Stimulated activated CD4-positive, alpha-beta T cell treated with anti-CD3 and anti-CD28 coated beads, Interleukin-4, amount 100 ng/mL, for 48 hours (primary cell): ENCODE results near the gene YEATS2.
A peak's percentile ranks its signal among the peaks of the same experiment; 100 is the strongest.
"Not testable (repeated sequence)": the region's sequence is repeated elsewhere in the genome, so short reads cannot be mapped to it uniquely, and the experiment has no call there.

Experiments used
- DNase-seq, 2 donors: peaks; one replicate each; pipeline ENCODE4 v3.0.0-alpha.2; 2020; ENCODE audit warnings: low read depth in 2 of 2

YEATS2 gene

DNA sequence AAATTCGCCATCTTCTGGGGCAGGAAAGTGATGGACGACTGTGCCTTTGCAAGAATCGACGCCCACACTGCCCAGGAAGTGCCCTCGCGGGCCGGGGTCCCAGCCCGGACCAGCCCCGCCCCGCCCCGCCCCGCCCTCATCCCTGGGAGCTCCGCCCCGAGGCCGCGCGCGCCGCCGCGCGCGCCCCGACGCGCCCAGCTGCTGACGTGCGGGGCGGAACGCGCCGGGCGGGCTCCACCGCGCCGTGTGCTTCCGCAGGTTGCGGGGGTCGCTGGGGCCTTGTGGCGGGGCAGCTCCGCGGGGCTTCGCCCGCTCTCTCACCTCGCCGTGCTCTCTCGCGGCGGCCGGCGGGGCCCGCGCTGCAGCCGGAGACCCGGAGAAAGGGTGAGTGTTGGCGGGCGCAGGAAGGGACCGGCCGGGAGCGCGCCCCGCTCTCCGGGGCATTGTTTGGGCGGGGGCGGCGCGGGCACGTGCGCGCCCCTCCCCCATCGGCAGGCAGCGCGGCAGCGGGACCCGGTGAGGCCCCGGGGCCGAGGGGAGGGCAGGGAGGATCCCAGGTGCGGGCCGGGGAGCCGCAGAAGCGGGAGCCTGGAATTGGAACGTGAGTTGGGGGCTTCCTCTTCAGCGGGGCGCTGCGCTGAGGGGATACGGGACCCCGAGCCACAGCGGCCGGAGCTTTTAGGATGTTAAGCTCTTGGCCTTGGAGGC, at the start of gene YEATS2:
Gene YEATS2, plus strand, starts transcription at position 188 of the 708 bp plus-strand sequence. CDS start 17,366 bp downstream, outside the sequence.
- peak; percentile 73 for DNase-seq

DNA sequence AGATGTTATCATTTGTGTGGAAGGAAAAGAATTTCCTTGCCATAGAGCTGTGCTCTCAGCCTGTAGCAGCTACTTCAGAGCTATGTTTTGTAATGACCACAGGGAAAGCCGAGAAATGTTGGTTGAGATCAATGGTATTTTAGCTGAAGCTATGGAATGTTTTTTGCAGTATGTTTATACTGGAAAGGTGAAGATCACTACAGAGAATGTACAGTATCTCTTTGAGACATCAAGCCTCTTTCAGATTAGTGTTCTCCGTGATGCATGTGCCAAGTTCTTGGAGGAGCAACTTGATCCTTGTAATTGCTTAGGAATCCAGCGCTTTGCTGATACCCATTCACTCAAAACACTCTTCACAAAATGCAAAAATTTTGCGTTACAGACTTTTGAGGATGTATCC, 47.0 kb upstream of the YEATS2 start:
- no peak for DNase-seq

DNA sequence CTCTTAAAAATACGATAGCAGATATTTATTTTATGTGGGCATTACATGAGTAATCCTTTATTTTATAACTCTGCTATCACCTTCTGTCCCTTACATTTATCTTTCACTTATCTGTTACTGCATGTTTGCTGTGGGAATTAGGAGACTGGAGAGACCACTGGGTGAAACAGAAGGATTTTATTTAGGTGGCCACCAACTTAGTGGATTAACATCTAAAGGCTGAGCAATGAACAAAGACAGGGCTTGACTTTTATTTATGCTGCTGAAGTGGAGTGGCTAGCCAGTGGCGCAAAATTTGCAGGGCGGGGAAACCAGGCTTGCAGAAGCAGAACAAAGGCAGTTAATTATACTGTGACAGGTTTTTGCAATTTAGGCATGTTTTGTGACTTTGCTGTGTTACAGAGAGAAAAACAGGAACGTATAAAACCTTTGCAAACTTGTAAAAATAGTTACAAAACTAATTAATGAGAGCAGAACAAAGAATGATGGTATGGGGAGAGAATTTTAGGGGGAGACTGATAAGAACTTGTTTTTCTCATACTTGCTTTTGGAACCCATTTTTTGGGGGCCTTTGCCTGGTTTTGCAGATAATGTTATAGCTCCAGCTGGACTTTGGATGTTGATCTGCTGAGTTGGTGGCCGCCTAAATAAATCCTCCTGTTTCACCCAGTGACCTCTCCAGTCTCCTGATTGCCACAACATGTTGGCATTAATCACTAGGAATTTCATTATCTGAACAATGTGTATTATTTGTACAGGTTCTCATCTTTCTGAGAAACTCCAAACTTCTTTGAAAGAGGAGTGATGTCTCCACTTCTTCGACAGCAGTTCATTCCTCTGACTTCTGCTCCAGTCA, 44.2 kb upstream of the YEATS2 start:
- no peak for DNase-seq

DNA sequence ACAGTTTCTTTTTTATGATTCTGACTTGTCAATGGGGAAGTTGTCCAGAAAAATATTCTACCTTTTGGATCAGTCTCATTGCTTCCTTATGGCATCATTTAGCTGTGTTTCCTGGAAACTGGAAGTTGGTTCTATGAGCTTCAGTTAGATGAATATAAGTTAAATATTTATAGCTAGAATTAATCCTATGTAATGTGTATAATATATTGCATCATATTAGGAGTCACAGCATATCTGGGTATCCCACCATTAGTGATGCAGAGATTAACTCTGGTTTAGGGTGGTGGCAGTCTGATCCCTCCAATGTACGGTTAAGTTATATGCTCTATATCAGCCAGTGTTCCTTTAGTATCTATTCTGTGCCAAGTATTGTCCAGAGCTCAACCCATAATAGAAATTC, 42.9 kb upstream of the YEATS2 start:
- no peak for DNase-seq

DNA sequence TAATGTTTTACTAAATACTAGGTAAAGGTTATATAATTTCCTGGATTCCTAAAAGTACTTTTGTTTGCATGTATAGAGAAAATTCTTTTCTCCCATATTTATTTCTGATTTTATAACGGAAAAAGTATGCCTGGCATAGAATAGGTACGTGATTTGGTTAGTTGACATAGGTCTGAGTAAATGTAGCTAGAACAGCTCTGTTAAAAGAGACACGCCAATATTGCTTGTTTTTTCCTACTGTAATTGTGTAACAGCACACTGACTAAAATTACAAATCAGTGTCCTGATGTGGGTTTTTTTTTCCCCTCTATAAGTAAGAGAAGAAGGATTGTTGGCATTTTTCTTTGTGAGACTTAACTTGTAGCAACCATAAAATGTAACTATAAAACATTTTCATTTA, 35.5 kb upstream of the YEATS2 start:
- no peak for DNase-seq

DNA sequence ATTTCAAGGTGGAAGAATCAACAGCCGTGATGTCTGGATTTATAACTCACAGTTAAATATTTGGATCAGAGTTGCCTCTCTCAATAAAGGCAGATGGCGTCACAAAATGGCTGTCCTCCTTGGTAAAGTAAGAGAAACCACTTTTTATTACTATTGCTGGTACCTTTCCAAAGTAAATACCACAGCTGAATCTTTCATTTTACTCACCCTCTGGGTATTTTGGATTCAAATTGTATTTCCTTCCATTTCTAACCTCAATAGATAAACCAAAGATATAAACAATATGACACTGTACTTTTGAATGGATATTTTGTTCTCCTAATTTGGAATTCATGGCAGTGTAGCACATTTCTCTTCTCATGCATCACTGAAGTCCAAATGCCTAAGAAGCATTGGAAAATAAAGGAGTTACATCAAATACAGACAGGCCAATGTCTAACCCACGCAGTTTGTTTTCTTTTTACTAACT, 32.6 kb upstream of the YEATS2 start:
- no peak for DNase-seq

DNA sequence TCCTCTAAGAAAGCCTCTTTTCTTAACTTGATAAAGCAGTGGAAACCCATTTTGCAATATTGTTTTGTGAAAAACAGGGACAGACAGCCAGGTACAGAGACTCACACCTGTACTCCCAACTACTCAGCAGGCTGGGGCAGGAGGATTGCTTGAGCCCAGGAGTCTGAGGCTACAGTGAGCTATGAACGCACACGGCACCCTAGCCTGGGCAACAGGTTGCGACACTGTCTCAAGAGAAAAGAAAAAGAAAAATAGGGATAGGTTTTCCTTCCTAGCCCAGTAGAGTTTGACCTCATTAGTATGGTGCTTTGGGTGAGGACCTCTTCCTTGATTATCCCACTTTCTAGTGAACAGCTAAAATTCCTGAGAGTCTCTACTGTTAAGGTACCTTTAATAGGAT, 17.5 kb upstream of the YEATS2 start:
- DNase-seq, result no peak

DNA sequence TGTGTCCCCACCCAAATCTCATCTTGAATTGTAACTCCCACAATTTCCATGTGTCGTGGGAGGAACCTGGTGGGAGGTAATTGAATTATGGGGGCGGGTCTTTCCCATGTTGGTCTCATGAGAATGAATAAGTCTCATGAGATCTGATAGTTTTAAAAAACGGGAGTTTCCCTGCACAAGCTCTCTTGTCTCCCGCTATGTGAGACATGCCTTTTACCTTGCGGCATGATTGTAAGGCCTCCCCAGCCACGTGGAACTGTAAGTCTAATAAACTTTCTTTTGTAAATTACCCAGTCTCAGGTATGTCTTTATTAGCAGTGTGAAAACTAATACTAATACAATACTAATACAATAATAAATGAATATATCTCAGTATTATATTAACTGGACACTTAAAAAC, 9.9 kb upstream of the YEATS2 start:
- no peak for DNase-seq

DNA sequence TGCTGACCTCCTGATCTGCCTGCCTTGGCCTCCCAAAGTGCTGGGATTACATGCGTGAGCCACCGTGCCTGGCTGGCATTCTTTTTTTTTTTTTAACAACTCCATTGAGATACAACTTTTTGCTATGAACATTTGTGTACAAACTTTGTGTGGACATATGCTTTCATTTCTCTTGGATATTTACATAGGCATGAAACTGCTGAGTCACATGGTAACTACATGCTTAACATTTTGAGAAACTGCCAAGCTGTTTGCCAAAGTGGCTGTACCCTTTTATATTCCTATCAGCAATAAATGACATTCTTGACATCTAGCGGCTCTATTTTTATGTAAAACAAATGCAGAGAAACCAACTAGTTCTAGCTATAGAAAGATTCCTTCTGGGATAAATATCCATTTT, 8.7 kb upstream of the YEATS2 start:
- no peak for DNase-seq

DNA sequence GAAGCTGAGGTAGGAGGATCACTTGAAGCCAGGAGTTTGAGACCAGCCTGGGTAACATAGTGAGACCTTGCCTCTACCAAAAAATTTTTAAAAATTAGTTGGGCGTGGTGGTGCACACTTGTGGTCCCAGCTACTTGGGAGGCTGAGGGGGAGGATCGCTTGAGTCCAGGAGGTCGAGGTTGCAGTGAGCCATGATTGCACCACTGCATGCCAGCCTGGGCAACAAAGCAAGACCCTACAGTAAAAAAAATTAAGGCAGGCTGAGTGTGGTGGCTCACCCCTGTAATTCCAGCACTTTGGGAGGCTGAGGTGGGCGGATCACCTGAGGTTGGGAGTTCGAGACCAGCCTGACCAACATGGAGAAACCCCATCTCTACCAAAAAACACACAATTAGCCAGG, 8.0 kb upstream of the YEATS2 start:
- DNase-seq, result not testable (repeated sequence)

DNA sequence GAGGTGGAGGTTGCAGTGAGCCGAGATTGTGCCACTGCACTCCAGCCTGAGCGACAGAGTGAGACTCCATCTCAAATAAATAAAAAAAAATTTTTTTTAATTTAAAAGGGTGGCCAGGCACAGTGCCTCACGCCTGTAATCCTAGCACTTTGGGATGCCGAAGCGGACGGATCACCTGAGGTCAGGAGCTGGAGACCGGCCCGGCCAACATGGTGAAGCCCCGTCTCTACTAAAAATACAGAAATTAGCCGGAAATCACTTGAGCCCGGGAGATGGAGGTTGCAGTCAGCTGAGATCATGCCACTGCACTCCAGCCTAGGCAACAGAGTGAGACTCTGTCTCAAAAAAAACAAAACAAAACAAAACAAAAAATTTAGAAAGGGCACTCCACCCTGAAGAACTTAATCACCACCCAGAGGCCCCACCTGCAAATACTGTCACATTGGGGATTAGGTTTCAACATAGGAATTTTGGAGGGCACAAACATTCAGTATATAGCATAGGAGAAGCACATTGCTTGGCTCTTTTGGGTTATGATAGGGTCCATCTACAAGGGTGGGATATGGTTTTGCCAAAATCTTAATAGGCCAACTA, 7.1 kb upstream of the YEATS2 start:
- no peak for DNase-seq

DNA sequence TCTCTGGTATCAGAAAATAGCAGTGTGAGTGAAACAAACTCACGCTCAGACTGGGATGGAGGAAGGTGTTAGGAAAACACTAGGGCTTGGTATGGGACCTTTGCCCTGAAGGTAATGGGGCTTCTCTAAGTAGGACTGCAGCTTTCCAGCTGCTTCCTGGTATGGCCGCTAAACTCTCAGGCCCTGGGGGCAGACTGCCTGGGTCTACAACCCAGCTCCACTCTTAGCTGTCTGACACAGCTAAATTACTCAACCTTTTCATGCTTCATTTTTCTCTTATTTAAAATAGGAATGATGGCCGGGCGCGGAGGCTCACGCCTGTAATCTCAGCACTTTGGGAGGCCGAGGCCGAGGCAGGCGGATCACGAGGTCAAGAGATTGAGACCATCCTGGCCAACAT, 5.2 kb upstream of the YEATS2 start:
- no peak for DNase-seq

DNA sequence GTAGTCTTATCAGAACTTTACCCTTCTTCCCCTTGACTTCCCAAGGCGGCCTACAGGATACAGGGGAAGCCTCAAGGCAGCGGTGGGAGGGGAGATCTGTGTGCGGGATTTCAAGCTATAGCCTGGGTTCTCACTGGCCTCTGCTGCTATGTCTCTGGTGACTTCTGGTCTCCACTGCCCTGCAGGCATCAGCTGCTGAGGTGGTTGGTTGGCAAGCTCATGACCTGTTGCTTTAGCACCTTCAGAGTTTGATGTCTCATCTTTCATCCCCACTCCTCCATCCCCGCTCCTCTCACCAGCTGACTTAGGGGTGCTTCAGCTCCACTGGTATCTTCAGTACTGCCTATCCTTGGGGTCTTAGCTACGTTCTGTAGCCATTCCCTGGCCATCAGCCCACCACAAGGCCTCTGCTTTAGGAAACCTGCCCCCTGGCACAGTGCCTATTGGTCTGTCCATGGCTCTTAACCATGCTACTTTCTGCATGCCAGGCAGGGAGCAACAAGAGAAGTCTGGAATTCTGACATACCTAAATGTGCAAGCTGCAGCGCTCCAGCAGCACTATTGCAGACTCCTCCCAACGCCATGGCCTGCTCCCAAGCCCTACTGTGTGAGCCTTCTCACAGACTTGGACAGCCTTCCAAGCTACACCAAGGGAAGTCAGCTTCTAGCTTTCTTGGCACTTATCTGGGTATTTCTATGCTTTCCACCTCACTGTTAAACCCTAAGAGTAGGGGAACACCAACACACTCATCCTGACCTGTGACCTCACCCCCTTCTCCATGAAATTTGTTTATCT, 1.8 kb upstream of the YEATS2 start:
- no peak for DNase-seq

DNA sequence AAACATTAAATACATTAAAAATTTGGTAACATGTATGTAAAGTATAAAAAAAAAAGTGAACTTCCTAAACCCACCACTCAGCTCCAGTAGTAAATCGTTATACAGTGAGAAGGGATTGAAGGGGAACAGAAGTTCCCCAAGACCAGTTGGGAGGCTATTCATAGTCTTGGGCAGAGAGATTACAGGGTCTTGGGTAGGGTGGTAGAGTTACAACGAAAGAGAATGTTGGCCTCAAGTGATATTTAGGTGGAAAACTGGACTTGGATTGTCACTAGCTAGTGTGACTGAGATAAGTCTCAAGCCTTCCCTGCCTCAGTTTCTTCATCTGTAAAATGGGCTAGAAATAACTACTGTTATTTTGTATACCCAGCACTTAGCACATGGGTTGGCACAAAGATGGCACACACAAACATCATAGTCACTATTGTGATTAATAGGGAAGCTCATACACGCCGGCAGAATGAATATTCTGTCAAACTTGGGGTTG, 431 bp upstream of the YEATS2 start:
- no peak for DNase-seq

DNA sequence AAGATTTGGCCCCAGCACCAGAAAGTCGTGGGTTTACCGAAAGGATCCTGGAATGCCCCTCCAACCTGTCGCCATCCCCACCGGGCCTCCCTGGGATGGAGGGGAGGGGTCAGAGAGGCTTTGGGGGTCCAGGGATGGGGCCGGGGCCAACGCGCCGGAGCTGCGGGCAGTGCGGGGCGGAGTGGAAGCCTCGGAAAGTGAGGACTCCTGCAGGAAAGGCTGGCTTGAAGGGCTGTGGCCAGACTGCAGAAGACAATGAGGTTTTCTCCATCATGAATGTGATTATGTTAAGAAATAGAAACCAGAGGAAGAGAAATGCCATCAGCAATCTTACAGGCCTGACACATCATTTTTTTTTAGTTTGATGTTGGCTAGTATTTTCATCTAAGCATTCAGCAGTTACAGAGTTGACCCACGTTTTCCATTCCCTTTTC, 738 bp downstream of the YEATS2 start:
- peak in 1 of 2 donors; percentile 5 for DNase-seq

DNA sequence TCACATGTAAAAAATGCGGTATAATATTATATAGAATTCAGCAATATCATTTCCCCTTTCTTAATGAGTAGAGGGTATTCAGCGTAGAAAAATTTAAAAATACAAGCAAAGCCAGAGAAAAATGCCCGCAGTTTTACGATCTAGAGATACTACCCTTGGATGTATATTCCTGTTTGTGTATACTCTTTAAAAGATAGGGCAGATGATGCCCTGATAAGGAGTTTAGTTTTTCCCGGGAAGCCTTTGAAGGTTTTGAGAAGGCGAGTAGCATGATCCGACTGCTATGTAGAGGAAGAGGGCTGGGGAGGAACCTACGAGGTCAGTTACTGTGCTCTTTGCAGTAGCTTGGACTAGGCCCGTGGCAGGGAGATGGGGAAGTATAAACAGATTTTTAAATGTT, 1.2 kb downstream of the YEATS2 start:
- no peak for DNase-seq

DNA sequence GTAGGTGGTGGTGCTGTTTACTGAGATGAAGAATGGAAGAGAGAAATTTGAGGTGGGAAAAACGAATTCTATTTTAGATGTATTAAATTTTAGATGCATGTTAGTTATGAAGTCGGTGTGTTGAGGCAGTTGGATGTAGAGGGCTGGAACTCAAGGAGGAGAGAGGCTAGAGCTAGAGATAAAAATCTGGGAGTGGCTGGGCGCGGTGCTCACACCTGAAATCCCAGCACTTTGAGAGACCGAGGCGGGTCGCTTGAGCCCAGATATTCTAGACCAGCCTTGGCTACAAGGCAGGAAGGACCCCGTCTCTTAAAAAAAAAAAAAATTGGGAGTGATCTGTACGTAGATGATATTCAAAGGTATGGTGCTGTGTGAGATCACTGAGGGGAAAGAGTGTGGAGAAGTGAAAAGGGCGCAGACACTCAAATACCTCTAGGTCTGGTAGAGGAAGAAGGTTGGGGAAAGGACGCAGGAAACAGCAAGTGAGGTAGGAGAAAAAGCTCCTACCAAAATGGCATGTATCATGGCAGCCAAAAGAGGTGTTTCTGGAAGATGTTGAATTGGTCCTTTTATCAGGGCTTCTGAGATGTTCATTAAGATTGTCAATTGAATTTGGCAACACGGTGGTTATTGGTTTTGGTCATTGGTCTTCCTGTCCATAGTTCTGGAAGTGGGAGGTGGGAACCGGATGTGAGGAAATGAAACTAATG, 1.8 kb downstream of the YEATS2 start:
- no peak for DNase-seq

DNA sequence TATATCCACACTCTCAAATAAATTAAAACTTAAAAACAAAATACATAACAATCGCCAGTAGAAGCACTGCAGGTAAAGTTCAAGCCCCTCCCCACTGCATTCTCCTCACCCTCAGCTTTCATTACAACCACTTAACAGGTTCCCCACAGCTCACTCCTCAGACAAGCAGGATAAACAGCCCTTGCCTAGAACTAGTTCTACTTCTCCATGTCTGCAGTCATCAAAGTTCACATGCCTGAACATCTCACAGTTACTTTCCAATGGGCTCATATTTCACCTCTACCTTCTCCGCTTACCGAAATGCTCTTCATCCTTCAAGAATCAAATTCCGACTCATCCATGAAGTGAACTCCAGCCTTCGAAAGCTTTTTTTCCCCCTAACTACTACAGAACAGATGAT, 4.1 kb downstream of the YEATS2 start:
- DNase-seq, result no peak

DNA sequence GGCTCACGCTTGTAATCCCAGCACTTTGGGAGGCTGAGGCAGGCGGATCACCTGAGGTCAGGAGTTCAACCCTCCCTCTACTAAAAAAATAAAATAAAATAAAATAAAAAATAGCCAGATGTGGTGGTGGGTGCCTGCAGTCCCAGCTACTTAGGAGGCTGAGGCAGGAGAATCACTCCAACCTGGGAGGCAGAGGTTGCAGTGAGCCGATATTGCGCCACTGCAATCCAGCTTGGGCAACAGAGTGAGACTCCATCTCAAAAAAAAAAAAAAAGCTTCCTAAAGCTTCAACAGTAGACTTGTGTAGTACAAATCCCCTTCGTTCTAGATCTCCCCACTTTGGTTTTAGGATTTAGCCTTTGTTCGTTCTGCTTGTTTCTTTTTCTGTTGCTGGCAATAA, 6.3 kb downstream of the YEATS2 start:
- DNase-seq, result not testable (repeated sequence)

DNA sequence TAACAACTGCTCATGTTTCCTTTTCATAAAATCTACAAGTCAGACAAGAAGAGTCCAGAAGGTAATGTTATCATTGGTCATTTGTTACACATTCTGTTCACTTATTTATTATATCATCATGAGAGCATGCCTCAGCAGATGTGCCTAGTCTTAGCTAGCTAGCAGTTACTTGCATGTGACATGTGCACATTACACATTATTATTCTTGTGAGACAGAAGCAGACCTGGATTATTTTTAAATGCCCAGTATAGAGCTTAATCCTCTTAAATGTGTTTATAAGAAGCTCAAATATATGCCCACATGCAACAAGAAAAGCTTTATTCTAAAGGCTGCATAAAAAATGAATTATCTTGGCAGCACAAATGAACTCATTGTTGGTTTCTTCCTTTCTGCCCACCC, 12.6 kb downstream of the YEATS2 start:
- DNase-seq, result no peak

DNA sequence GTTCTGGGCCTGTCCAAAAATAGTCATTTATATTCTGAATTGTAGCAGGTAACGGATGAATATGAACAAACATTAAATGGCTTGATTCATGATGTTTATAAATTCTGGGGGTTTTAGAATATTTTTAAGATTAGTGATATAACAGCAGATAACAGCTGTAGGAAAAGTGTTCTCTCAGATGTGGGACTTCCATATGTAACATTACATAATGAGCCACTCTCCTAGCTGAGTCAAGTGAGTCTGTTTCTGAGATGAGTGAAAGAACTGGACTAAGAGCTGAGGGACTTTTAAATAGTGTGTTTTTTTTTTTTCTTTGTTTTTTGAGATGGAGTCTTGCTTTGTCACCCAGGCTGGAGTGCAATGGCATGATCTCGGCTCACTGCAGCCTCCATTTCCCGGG, 13.9 kb downstream of the YEATS2 start:
- DNase-seq, result no peak
